SK-N-SH treated with all-trans-retinoic acid at 6 μM for 48 hours (cell line): ENCODE results near the gene C20orf202.
"Not testable (repeated sequence)": the region's sequence is repeated elsewhere in the genome, so short reads cannot be mapped to it uniquely, and the experiment has no call there.

Source experiments
- ATAC-seq: fragments of 200-7000 bp; cut with Tn5 transposase; 3 replicates; pipeline ENCODE4 v1.9.1; 2020; ENCODE audit warnings: mild to moderate bottlenecking, moderate library complexity
- ARNTL ChIP-seq: fragments of 450-650 bp; formaldehyde crosslinking; IDR thresholded peaks from 2 replicates; pipeline ENCODE4 v1.5.0; 2020; ENCODE audit warnings: low read depth, mild to moderate bottlenecking, moderate library complexity, borderline replicate concordance
- BACH2 ChIP-seq: fragments of 250-450 bp; sonication (Bioruptor Pico); IDR thresholded peaks from 2 replicates; pipeline ENCODE4 v1.9.0; 2021; ENCODE audit warnings: mild to moderate bottlenecking, borderline replicate concordance
- CREB5 ChIP-seq: fragments of 250-450 bp; sonication (Bioruptor Pico); IDR thresholded peaks from 2 replicates; pipeline ENCODE4 v1.5.1; 2020; ENCODE audit warnings: low read depth, mild to moderate bottlenecking, moderate library complexity
- CSDC2 ChIP-seq: fragments of 250-450 bp; sonication (Bioruptor Pico); IDR thresholded peaks from 2 replicates; pipeline ENCODE4 v1.5.0; 2020; ENCODE audit warnings: mild to moderate bottlenecking, moderate library complexity
- CSRNP3 ChIP-seq: fragments of 250-450 bp; sonication (Bioruptor Pico); IDR thresholded peaks from 2 replicates; pipeline ENCODE4 v1.5.1; 2021; ENCODE audit warnings: mild to moderate bottlenecking, moderate library complexity
- GLIS3 ChIP-seq: fragments of 250-450 bp; sonication (Bioruptor Pico); IDR thresholded peaks from 2 replicates; pipeline ENCODE4 v1.5.0; 2020; ENCODE audit warnings: mild to moderate bottlenecking, moderate library complexity
- ISL1 ChIP-seq: fragments of 250-450 bp; sonication (Bioruptor Pico); IDR thresholded peaks from 2 replicates; pipeline ENCODE4 v2.1.2; 2022; ENCODE audit warnings: mild to moderate bottlenecking, moderate library complexity
- OSR1 ChIP-seq: fragments of 250-450 bp; sonication (Bioruptor Pico); IDR thresholded peaks from 2 replicates; pipeline ENCODE4 v1.8.0; 2022; ENCODE audit warnings: moderate library complexity, mild to moderate bottlenecking, inconsistent platforms
- PATZ1 ChIP-seq: fragments of 250-450 bp; sonication (Bioruptor Pico); IDR thresholded peaks from 2 replicates; pipeline ENCODE4 v1.8.0; 2020; ENCODE audit warnings: mild to moderate bottlenecking, moderate library complexity, borderline replicate concordance
- POU6F1 ChIP-seq: fragments of 250-450 bp; sonication (Bioruptor Pico); IDR thresholded peaks from 2 replicates; pipeline ENCODE4 v1.8.0; 2021; ENCODE audit warnings: low read depth, mild to moderate bottlenecking, moderate library complexity, borderline replicate concordance
- PPARA ChIP-seq: fragments of 250-450 bp; sonication (Bioruptor Pico); IDR thresholded peaks from 2 replicates; pipeline ENCODE4 v1.5.0; 2020; ENCODE audit warnings: mild to moderate bottlenecking, borderline replicate concordance
- RARB ChIP-seq: fragments of 250-450 bp; sonication (Bioruptor Pico); IDR thresholded peaks from 2 replicates; pipeline ENCODE4 v1.8.0; 2021; ENCODE audit warnings: mild to moderate bottlenecking, moderate library complexity
- SNAI2 ChIP-seq: fragments of 250-450 bp; sonication (Bioruptor Pico); IDR thresholded peaks from 2 replicates; pipeline ENCODE4 v1.5.0; 2020; ENCODE audit warnings: mild to moderate bottlenecking, moderate library complexity
- TCF4 ChIP-seq: fragments of 250-450 bp; sonication (Bioruptor Pico); IDR thresholded peaks from 2 replicates; pipeline ENCODE4 v1.8.0; 2021; ENCODE audit warnings: mild to moderate bottlenecking, moderate library complexity, borderline replicate concordance
- TOX ChIP-seq: fragments of 250-450 bp; sonication (Bioruptor Pico); IDR thresholded peaks from 2 replicates; pipeline ENCODE4 v1.8.0; 2021; ENCODE audit warnings: mild to moderate bottlenecking, moderate library complexity, borderline replicate concordance
- TSHZ2 ChIP-seq: fragments of 250-450 bp; sonication (Bioruptor Pico); IDR thresholded peaks from 2 replicates; pipeline ENCODE4 v1.5.0; 2020; ENCODE audit warnings: mild to moderate bottlenecking, moderate library complexity
- ZC3H10 ChIP-seq: fragments of 250-450 bp; sonication (Bioruptor Pico); IDR thresholded peaks from 2 replicates; pipeline ENCODE4 v1.5.1; 2021; ENCODE audit warnings: mild to moderate bottlenecking, moderate library complexity
- ZNF565 ChIP-seq: fragments of 450-650 bp; formaldehyde crosslinking; conservative IDR thresholded peaks from 2 replicates; pipeline ENCODE4 v1.5.0; 2020; ENCODE audit warnings: low read depth, mild to moderate bottlenecking, moderate library complexity
- ZNF70 ChIP-seq: fragments of 450-650 bp; formaldehyde crosslinking; IDR thresholded peaks from 2 replicates; pipeline ENCODE4 v1.5.0; 2020; ENCODE audit warnings: mild to moderate bottlenecking, moderate library complexity
- ZNF8 ChIP-seq: fragments of 450-650 bp; formaldehyde crosslinking; IDR thresholded peaks from 2 replicates; pipeline ENCODE4 v1.5.0; 2020; ENCODE audit warnings: mild to moderate bottlenecking, moderate library complexity

Gene C20orf202

GRCh38 chr20:1247689-1248088 lies 44.4 kb downstream of the C20orf202 start:
- TF ChIP-seq PATZ1 (CRISPR knock-in tag) = no peak
- TF ChIP-seq CSDC2 (CRISPR knock-in tag) = no peak
- TF ChIP-seq ISL1 (CRISPR knock-in tag) = no peak
- TF ChIP-seq PPARA (CRISPR knock-in tag) = no peak
- no peak for TF ChIP-seq ZC3H10 (CRISPR knock-in tag)
- TF ChIP-seq TOX (CRISPR knock-in tag) = no peak
- TF ChIP-seq OSR1 = no peak
- no peak for TF ChIP-seq SNAI2
- TF ChIP-seq CSRNP3 (CRISPR knock-in tag) = no peak
- TF ChIP-seq POU6F1 (CRISPR knock-in tag) = no peak
- no peak for TF ChIP-seq ZNF70 (CRISPR knock-in tag)
- no peak for TF ChIP-seq RARB
- no peak for TF ChIP-seq ARNTL (CRISPR knock-in tag)
- TF ChIP-seq ZNF565 = no peak
- no peak for TF ChIP-seq ZNF8
- no peak for TF ChIP-seq CREB5 (CRISPR knock-in tag)
- TF ChIP-seq TCF4 = no peak
- TF ChIP-seq BACH2 (CRISPR knock-in tag) = no peak
- ATAC-seq = no peak

- ATAC-seq = not testable (repeated sequence)
These were observed 47.0 kb downstream of the C20orf202 start for GRCh38 chr20:1250282-1250681.

- TF ChIP-seq PPARA (CRISPR knock-in tag) (no peak), TSHZ2 (CRISPR knock-in tag) (no peak), ISL1 (CRISPR knock-in tag) (no peak), GLIS3 (CRISPR knock-in tag) (no peak), TCF4 (no peak)
- no peak for ATAC-seq
These were observed 49.2 kb downstream of the C20orf202 start for GRCh38 chr20:1252416-1252815.

GRCh38 chr20:1254254-1254653 lies 51.0 kb downstream of the C20orf202 start:
- TF ChIP-seq SNAI2 (no peak), TCF4 (peak; percentile 85), TSHZ2 (CRISPR knock-in tag) (peak; percentile 79; the same call in 1 of the 2 replicates)
- TF ChIP-seq, all 23 proteins: peak for 2
- ATAC-seq = no peak
